ENCODE data around the gene STPG1.

Gene STPG1

GRCh38 chr1:24364975-24365678, 48.5 kb downstream of the STPG1 start:
- no peak for DNase-seq

- DNase-seq = no peak
Measured at GRCh38 chr1:24364605-24364974, 49.0 kb downstream of the STPG1 start.

- DNase-seq = no peak
Measured at GRCh38 chr1:24363994-24364393, 49.6 kb downstream of the STPG1 start.

- DNase-seq = no peak
Measured at GRCh38 chr1:24362982-24363614, 50.5 kb downstream of the STPG1 start.

- DNase-seq = no peak
Measured at GRCh38 chr1:24362396-24362795, 51.2 kb downstream of the STPG1 start.

GRCh38 chr1:24361811-24362210, 51.8 kb downstream of the STPG1 start:
- no peak for DNase-seq

- no peak for DNase-seq
Measured at GRCh38 chr1:24360681-24361080, 52.9 kb downstream of the STPG1 start.

- no peak for DNase-seq
Measured at GRCh38 chr1:24357038-24357437, 56.5 kb downstream of the STPG1 start.

GRCh38 chr1:24355466-24355865, 58.1 kb downstream of the STPG1 start:
- DNase-seq = no peak

- DNase-seq = no peak
Measured at GRCh38 chr1:24353292-24353891, 60.2 kb downstream of the STPG1 start.

GRCh38 chr1:24351918-24352627, 61.5 kb downstream of the STPG1 start:
- DNase-seq = no peak

GRCh38 chr1:24351247-24351646, 62.3 kb downstream of the STPG1 start:
- no peak for DNase-seq

- DNase-seq = no peak
Measured at GRCh38 chr1:24349891-24350290, 63.7 kb downstream of the STPG1 start.

GRCh38 chr1:24348196-24348595, 65.4 kb downstream of the STPG1 start:
- DNase-seq = no peak

GRCh38 chr1:24347159-24347934, 66.2 kb downstream of the STPG1 start:
- DNase-seq = no peak

GRCh38 chr1:24345334-24345733, 68.2 kb downstream of the STPG1 start:
- no peak for DNase-seq

- no peak for DNase-seq
Measured at GRCh38 chr1:24344090-24344742, 69.4 kb downstream of the STPG1 start.

GRCh38 chr1:24343412-24344089, 70.0 kb downstream of the STPG1 start:
- DNase-seq = no peak

GRCh38 chr1:24341260-24341659, 72.3 kb downstream of the STPG1 start:
- no peak for DNase-seq

- DNase-seq = no peak
Measured at GRCh38 chr1:24340770-24341169, 72.8 kb downstream of the STPG1 start.

- DNase-seq = no peak
Measured at GRCh38 chr1:24339996-24340395, 73.6 kb downstream of the STPG1 start.

GRCh38 chr1:24338447-24338846, 75.1 kb downstream of the STPG1 start:
- DNase-seq = no peak

Measured in DMS153 (cell line).